Pancreas (tissue), 10 donors: ENCODE measurements around the gene CMTM7. TPM values are rescaled to one million over a fixed set of nuclear protein-coding genes. Genes with fewer than 3 reads are reported as not detected.
"Not testable (repeated sequence)": the region's sequence is repeated elsewhere in the genome, so short reads cannot be mapped to it uniquely, and the experiment has no call there.

ENCODE experiments used
- ATAC-seq, 4 donors: fragments of 200-7000 bp; cut with Tn5 transposase; one replicate each; pipeline versions ENCODE4 v1.8.0 to v1.9.1; 2020; ENCODE audit warnings: mild to moderate bottlenecking in 4 of 4, moderate library complexity in 4 of 4
- DNase-seq, 6 donors: peaks; one replicate each; pipeline ENCODE4 v3.0.0-alpha.2; 2020
- FAIRE-seq: peaks from 2 replicates; lab custom pipeline; 2012; peaks lifted over from hg19 to GRCh38; lab: Jason Lieb, UNC
- H3K27ac ChIP-seq, 4 donors: fragments of 200-600 bp; sonication (generic); 1 replicate in 3 of 4; 2 replicates in 1 of 4; pipeline versions ENCODE4 v1.5.0 to v1.8.0; 2020
- H3K27me3 ChIP-seq, 4 donors: fragments of 200-600 bp; one replicate each; pipeline ENCODE4 v1.8.0; 2021
- H3K36me3 ChIP-seq, 3 donors: fragments of 200-600 bp; sonication (generic) in 1 of 3; one replicate each; pipeline versions ENCODE4 v1.5.0 to v1.8.0; 2020 to 2021
- H3K4me1 ChIP-seq, 3 donors: fragments of 200-600 bp; one replicate each; pipeline ENCODE4 v1.8.0; 2021
- H3K4me3 ChIP-seq, 4 donors: fragments of 200-600 bp; sonication (generic) in 2 of 4; one replicate each; pipeline versions ENCODE4 v1.5.0 to v1.8.0; 2020 to 2021
- H3K9me3 ChIP-seq, 4 donors: fragments of 200-600 bp; one replicate each; pipeline ENCODE4 v1.8.0; 2021
- WGBS, 2 donors: extraction: QIAGEN DNeasy Blood & Tissue Kit; methylation state at CpG; one replicate each; pipeline ENCODE4 v1.1.7; 2013; 5-methylcytosine and 5-hydroxymethylcytosine counted together
- intact Hi-C, 3 donors: fragments of 100-400 bp; cut with DNase I; formaldehyde crosslinking; loops; one replicate each; pipeline versions ENCODE4 v1.11.1 to v1.14.2; 2022
- polyA plus RNA-seq, 2 donors: library from polyadenylated mRNA; stranded (reverse); fragments of 200-250 nt; gene quantifications; one replicate each; pipeline ENCODE4 v1.2.3, GENCODE V29; 2013
- total RNA-seq, 6 donors: library from RNA; stranded (reverse); fragmentation: NEBNext Ultra II Directional in 4 of 6; extraction: Animal tissue kit (Norgen Biotek cat#: 25700) in 4 of 6; gene quantifications; one replicate each; pipeline versions ENCODE4 v1.2.1 to v1.2.4, GENCODE V29; 2021 to 2023
- TF ChIP-seq, protein P1 (sequence below), 4 donors: fragments of 200-600 bp; sonication (generic) in 3 of 4; IDR thresholded peaks; one replicate each; pipeline versions ENCODE4 v1.5.0 to v1.8.0; 2021; ENCODE audit warnings: antibody characterized with exemption in 4 of 4
- donor health status: healthy with polysubstance abuse.
- donor health status: DM: no; HTN: no; CAD: no; lungs with moderate emphysema.
- donor health status: DM: no; HTN: no; CAD: no.
- donor health status: control.
- donor health status: control.
- donor health status: Bipolar disorder and iron deficiency.
- donor health status: DM: yes; HTN: yes; CAD: no.
- donor health status: DM: no; HTN: no; CAD: no.
- donor health status: DM: no; HTN: no; CAD: no.
- donor health status: DM: yes; HTN: yes; CAD: no.

Gene CMTM7
- total and polyA plus RNA-seq, 8 donors, result 6.1 to 23.8 (median 12.0) TPM

GRCh38 chr3:32436816-32437189 is 45.1 kb downstream of the CMTM7 start:
- intact Hi-C loops, result no loop called here
- H3K4me3 ChIP-seq, result no peak overlapping the region
- H3K27me3 ChIP-seq, result no peaks in the 10 kb centered on the region
- H3K4me1 ChIP-seq, result no peaks in the 10 kb centered on the region
- no peaks in the 10 kb centered on the region for H3K36me3 ChIP-seq
- FAIRE-seq, result no peak
- TF ChIP-seq, protein P1, sequence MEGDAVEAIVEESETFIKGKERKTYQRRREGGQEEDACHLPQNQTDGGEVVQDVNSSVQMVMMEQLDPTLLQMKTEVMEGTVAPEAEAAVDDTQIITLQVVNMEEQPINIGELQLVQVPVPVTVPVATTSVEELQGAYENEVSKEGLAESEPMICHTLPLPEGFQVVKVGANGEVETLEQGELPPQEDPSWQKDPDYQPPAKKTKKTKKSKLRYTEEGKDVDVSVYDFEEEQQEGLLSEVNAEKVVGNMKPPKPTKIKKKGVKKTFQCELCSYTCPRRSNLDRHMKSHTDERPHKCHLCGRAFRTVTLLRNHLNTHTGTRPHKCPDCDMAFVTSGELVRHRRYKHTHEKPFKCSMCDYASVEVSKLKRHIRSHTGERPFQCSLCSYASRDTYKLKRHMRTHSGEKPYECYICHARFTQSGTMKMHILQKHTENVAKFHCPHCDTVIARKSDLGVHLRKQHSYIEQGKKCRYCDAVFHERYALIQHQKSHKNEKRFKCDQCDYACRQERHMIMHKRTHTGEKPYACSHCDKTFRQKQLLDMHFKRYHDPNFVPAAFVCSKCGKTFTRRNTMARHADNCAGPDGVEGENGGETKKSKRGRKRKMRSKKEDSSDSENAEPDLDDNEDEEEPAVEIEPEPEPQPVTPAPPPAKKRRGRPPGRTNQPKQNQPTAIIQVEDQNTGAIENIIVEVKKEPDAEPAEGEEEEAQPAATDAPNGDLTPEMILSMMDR (IDR thresholded peaks at IDR 0.05), result no peak
- DNase-seq, result no peak
- no peaks in the 10 kb centered on the region for H3K9me3 ChIP-seq
- no peak for ATAC-seq
- WGBS, 2 donors, result 89 to 98% methylated on average over 4 of the region's 4 CpGs
- no peak overlapping the region for H3K27ac ChIP-seq

GRCh38 chr3:32437896-32438295 is 46.2 kb downstream of the CMTM7 start:
- intact Hi-C loops, result no loop called here
- WGBS, 2 donors, result 90 to 94% methylated on average over 7 of the region's 7 CpGs
- H3K27ac ChIP-seq, result no peak overlapping the region
- no peak for ATAC-seq
- H3K4me1 ChIP-seq, result no peaks in the 10 kb centered on the region
- no peaks in the 10 kb centered on the region for H3K9me3 ChIP-seq
- TF ChIP-seq, protein P1 (IDR thresholded peaks at IDR 0.05), result no peak
- H3K27me3 ChIP-seq, result no peaks in the 10 kb centered on the region
- H3K4me3 ChIP-seq, result no peak overlapping the region
- no peak for DNase-seq
- FAIRE-seq, result no peak
- no peaks in the 10 kb centered on the region for H3K36me3 ChIP-seq

DNA sequence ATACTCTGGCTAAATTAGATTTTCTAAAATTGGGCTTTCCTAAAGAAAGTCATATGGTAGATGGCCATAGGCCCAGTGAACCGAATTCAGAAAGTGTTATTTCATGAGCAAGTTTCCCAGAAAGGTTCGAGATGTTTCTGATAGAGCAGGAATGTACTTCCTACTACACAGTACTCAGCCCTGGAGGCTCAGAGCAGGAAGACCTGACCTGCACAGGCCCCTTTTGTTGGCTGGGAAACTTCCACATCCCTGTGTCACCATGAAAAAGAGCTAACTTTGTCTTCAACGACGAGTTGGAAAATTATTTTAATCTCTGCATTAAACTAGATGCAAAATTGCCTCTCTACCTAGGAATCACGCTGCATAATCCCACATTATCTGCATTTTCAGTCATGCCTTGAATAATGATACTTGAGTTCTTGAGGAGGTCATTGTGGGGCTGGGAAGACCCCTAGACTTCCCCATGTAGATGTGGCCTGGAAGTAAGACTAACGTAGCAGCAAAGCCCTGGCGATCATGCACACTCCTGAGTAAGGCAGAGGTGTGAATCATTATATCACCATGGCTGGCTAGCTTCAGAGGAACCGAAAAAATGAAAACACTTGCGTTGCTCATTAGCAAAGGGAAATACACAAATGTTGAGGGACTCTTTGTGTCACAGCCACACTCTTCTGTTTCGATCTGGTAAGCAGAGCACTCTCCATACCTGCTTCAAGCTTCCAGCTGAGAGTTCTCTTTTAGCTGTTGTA is 47.1 kb downstream of the CMTM7 start:
- 75 to 79% methylated on average over 10 of the region's 10 CpGs for WGBS, 2 donors
- ATAC-seq (peak in 2 of 4 donors; percentile 22 to 52), FAIRE-seq (no peak)

DNA sequence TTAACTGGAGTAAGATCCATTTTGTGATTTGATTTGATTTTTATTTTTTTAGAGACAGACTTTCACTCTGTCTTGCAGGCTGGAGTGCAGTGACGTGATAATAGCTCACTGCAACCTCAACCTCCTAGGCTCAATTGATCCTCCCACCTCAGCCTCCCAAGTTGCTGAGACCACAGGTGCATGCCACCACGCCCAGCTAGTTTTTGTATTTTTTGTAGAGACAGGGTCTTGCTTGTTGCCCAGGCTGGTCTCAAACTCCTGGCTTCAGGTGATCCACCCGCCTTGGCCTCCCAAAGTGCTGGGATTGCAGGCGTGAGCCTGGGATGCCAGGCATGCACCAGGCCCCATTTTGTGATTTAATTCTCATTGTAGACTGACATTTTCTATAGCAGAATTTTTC is 47.8 kb downstream of the CMTM7 start:
- ATAC-seq, H3K27me3 ChIP-seq, FAIRE-seq, H3K4me3 ChIP-seq, H3K4me1 ChIP-seq, DNase-seq, intact Hi-C loops, H3K36me3 ChIP-seq, H3K9me3 ChIP-seq, H3K27ac ChIP-seq: not testable (repeated sequence)
- 93 to 95% methylated on average over 4 of the region's 4 CpGs for WGBS, 2 donors

More for the DNA sequence above, 47.1 kb downstream of the CMTM7 start:
- Histone ChIP-seq H3K4me3 (no peak overlapping the region), H3K4me1 (no peaks in the 10 kb centered on the region), H3K27me3 (no peaks in the 10 kb centered on the region), H3K9me3 (no peaks in the 10 kb centered on the region), H3K27ac (no peak overlapping the region), H3K36me3 (no peaks in the 10 kb centered on the region)
- DNase-seq, result no peak
- intact Hi-C loops, result no loop called here
- TF ChIP-seq, protein P1 (IDR thresholded peaks at IDR 0.05), result no peak

DNA sequence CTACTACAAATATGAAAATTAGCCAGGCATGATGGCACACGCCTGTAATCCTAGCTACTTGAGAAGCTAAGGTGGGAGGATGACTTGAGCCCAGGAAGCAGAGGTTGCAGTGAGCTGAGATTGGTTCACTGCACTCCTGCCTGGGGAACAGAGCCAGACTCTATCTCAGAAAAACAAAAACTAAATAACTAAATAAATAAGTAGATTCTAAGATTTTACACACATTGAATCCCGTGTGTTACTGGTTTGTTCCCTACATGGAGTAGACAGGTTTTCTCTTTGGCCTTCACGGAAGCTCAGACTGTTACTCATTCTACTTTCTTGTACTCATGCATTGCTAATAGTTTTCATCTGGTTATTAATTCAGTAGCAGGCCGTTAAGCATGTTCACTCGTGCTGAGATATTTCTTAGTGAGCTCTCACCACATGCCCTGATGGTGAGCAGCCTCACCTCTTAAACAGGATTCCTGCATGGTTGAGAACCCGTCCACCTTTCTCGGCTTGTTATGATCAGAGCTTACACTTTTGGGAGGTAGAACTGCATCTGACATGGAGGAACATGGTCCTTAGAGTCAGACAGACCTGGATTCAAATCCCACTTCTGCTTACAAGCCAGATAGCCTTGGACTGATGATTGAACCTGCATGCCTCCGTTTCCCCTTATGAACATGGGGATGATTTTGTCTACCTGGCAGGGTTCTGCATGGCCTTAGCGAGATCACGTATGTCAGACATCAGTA is 49.1 kb downstream of the CMTM7 start:
- Histone ChIP-seq H3K4me3 (no peak overlapping the region), H3K9me3 (no peaks in the 10 kb centered on the region), H3K27ac (no peak overlapping the region), H3K27me3 (no peaks in the 10 kb centered on the region), H3K36me3 (no peaks in the 10 kb centered on the region), H3K4me1 (no peaks in the 10 kb centered on the region)
- FAIRE-seq, result no peak
- TF ChIP-seq, protein P1 (IDR thresholded peaks at IDR 0.05), result no peak
- ATAC-seq, result no peak
- no peak for DNase-seq
- intact Hi-C loops, result no loop called here
- WGBS, 2 donors, result 79 to 80% methylated on average over 10 of the region's 10 CpGs
